ENCODE measurements around the gene AS3MT. TPM values are rescaled to one million over a fixed set of nuclear protein-coding genes. Genes with fewer than 3 reads are reported as not detected.

AS3MT gene
- polyA plus RNA-seq, 6 donors from 2014 or later: not detected

GRCh38 chr10:102941401-102941800, 72.1 kb downstream of the AS3MT start:
- Mint-ChIP-seq H3K4me3 (peak overlapping the region in 1 of 8 donors; percentile 2), H3K4me1 (peaks cover 0 to 7% (median 0%) of the 10 kb centered on the region in 3 donors), H3K27me3 (no peaks in the 10 kb centered on the region), H3K36me3 (no peaks in the 10 kb centered on the region), H3K27ac (peak overlapping the region in 1 of 6 donors; percentile 13), H3K9me3 (no peaks in the 10 kb centered on the region)
- DNase-seq (no peak), ATAC-seq (ENCODE audit: low read depth in 2 of 2) (no peak)

GRCh38 chr10:102945449-102945848, 76.2 kb downstream of the AS3MT start:
- no peaks in the 10 kb centered on the region for H3K9me3 Mint-ChIP-seq
- H3K27ac Mint-ChIP-seq: peak overlapping the region in 1 of 6 donors; percentile 70
- DNase-seq: no peak
- H3K27me3 Mint-ChIP-seq: no peaks in the 10 kb centered on the region
- no peak overlapping the region for H3K4me3 Mint-ChIP-seq
- no peak for ATAC-seq (ENCODE audit: low read depth in 2 of 2)
- H3K36me3 Mint-ChIP-seq: no peaks in the 10 kb centered on the region
- H3K4me1 Mint-ChIP-seq: peaks cover 0 to 4% (median 0%) of the 10 kb centered on the region in 3 donors

GRCh38 chr10:102945962-102946361, 76.7 kb downstream of the AS3MT start:
- peaks cover 0 to 4% (median 0%) of the 10 kb centered on the region in 3 donors for H3K4me1 Mint-ChIP-seq
- peak overlapping the region in 1 of 6 donors; percentile 5 for H3K27ac Mint-ChIP-seq
- no peaks in the 10 kb centered on the region for H3K27me3 Mint-ChIP-seq
- no peak overlapping the region for H3K4me3 Mint-ChIP-seq
- H3K36me3 Mint-ChIP-seq: no peaks in the 10 kb centered on the region
- no peaks in the 10 kb centered on the region for H3K9me3 Mint-ChIP-seq
- no peak for ATAC-seq (ENCODE audit: low read depth in 2 of 2)
- no peak for DNase-seq

GRCh38 chr10:102946992-102947391, 77.7 kb downstream of the AS3MT start:
- no peak for ATAC-seq (ENCODE audit: low read depth in 2 of 2)
- Mint-ChIP-seq H3K27me3 (no peaks in the 10 kb centered on the region), H3K36me3 (no peaks in the 10 kb centered on the region), H3K4me3 (no peak overlapping the region), H3K4me1 (no peaks in the 10 kb centered on the region), H3K9me3 (no peaks in the 10 kb centered on the region), H3K27ac (no peak overlapping the region)
- no peak for DNase-seq

GRCh38 chr10:102948176-102948575, 78.9 kb downstream of the AS3MT start:
- ATAC-seq (ENCODE audit: low read depth in 2 of 2) (no peak), DNase-seq (no peak)
- no peak overlapping the region for H3K4me3 Mint-ChIP-seq
- H3K9me3 Mint-ChIP-seq: no peaks in the 10 kb centered on the region
- no peaks in the 10 kb centered on the region for H3K4me1 Mint-ChIP-seq
- no peaks in the 10 kb centered on the region for H3K27me3 Mint-ChIP-seq
- H3K27ac Mint-ChIP-seq: peak overlapping the region in 1 of 6 donors; percentile 16
- H3K36me3 Mint-ChIP-seq: no peaks in the 10 kb centered on the region

GRCh38 chr10:102948786-102949185, 79.5 kb downstream of the AS3MT start:
- no peak overlapping the region for H3K27ac Mint-ChIP-seq

GRCh38 chr10:102949916-102950315, 80.6 kb downstream of the AS3MT start:
- Mint-ChIP-seq H3K36me3 (peaks cover 0 to 6% of the 10 kb centered on the region in 2 donors), H3K9me3 (peaks cover 0 to 2% (median 0%) of the 10 kb centered on the region in 7 donors), H3K4me1 (no peaks in the 10 kb centered on the region), H3K27ac (no peak overlapping the region), H3K27me3 (no peaks in the 10 kb centered on the region), H3K4me3 (no peak overlapping the region)
- no peak for DNase-seq
- ATAC-seq (ENCODE audit: low read depth in 2 of 2): no peak

More at GRCh38 chr10:102948786-102949185, 79.5 kb downstream of the AS3MT start:
- Mint-ChIP-seq H3K27me3 (no peaks in the 10 kb centered on the region), H3K4me3 (no peak overlapping the region), H3K36me3 (no peaks in the 10 kb centered on the region), H3K9me3 (no peaks in the 10 kb centered on the region), H3K4me1 (no peaks in the 10 kb centered on the region)
- ATAC-seq (ENCODE audit: low read depth in 2 of 2): no peak
- DNase-seq: no peak

GRCh38 chr10:102951316-102951715, 82.0 kb downstream of the AS3MT start:
- no peaks in the 10 kb centered on the region for H3K27me3 Mint-ChIP-seq
- peaks cover 0 to 2% (median 0%) of the 10 kb centered on the region in 7 donors for H3K9me3 Mint-ChIP-seq
- no peak overlapping the region for H3K27ac Mint-ChIP-seq
- no peak overlapping the region for H3K4me3 Mint-ChIP-seq
- H3K36me3 Mint-ChIP-seq: peaks cover 0 to 6% of the 10 kb centered on the region in 2 donors
- no peaks in the 10 kb centered on the region for H3K4me1 Mint-ChIP-seq
- no peak for DNase-seq
- no peak for ATAC-seq (ENCODE audit: low read depth in 2 of 2)

Other genes with a start within 250 kb of the AS3MT start
- 10 to 100 TPM; 27.1 to 45.8 (median 30.2) TPM for gene TRIM8, start 225.0 kb upstream of the AS3MT start, polyA plus RNA-seq (ENCODE audit: low read depth in 6 of 6)
- gene ARL3, start 155.1 kb upstream of the AS3MT start, polyA plus RNA-seq (ENCODE audit: low read depth in 6 of 6): 1 to 10 TPM in 5 of 6 donors, under 1 TPM in 1; 0.52 to 1.9 (median 1.6) TPM
- 10 to 100 TPM in 2 of 6 donors, 1 to 10 TPM in 4; 2.6 to 14.1 (median 8.3) TPM for gene SFXN2, start 154.8 kb upstream of the AS3MT start, polyA plus RNA-seq (ENCODE audit: low read depth in 6 of 6)
- 10 to 100 TPM; 26.0 to 34.2 (median 29.7) TPM for gene WBP1L, start 125.5 kb upstream of the AS3MT start, polyA plus RNA-seq (ENCODE audit: low read depth in 6 of 6)
- not detected for gene CYP17A1, start 32.1 kb upstream of the AS3MT start, polyA plus RNA-seq (ENCODE audit: low read depth in 6 of 6)
- gene BORCS7, start 15.2 kb upstream of the AS3MT start, polyA plus RNA-seq (ENCODE audit: low read depth in 6 of 6): 10 to 100 TPM; 42.5 to 67.3 (median 57.0) TPM
- 1 to 10 TPM; 4.4 to 7.5 (median 6.0) TPM for gene CNNM2, start 48.8 kb downstream of the AS3MT start, polyA plus RNA-seq (ENCODE audit: low read depth in 6 of 6)

Measured in naive B cell (primary cell).